Trophoblast cell (in vitro differentiated cells and primary cell): ENCODE results near the gene C2CD4B.

Experiments
- DNase-seq, 2 donors: peaks; one replicate each; pipeline ENCODE4 v3.0.0-alpha.2; 2016
- H2AFZ ChIP-seq: 2 replicates; pipeline ENCODE4 v1.6.1; 2013; ENCODE audit warnings: low read length, moderate library complexity, mild to moderate bottlenecking; ENCODE audit not compliant: insufficient read depth, poor library complexity
- H2AK5ac ChIP-seq: 2 replicates; pipeline ENCODE4 v1.6.1; 2013; ENCODE audit warnings: mild to moderate bottlenecking, low read length
- H2BK120ac ChIP-seq: 2 replicates; pipeline ENCODE4 v1.6.1; 2013; ENCODE audit warnings: low read length, mild to moderate bottlenecking, moderate library complexity; ENCODE audit not compliant: insufficient read depth, poor library complexity
- H2BK12ac ChIP-seq: 2 replicates; pipeline ENCODE4 v1.6.1; 2013; ENCODE audit warnings: mild to moderate bottlenecking, low read length, moderate library complexity
- H2BK5ac ChIP-seq: 2 replicates; pipeline ENCODE4 v1.6.1; 2013; ENCODE audit warnings: low read length, low read depth, moderate library complexity, mild to moderate bottlenecking; ENCODE audit not compliant: poor library complexity
- H3K14ac ChIP-seq: 2 replicates; pipeline ENCODE4 v1.6.1; 2013; ENCODE audit warnings: mild to moderate bottlenecking, low read length
- H3K18ac ChIP-seq: 2 replicates; pipeline ENCODE4 v1.6.1; 2013; ENCODE audit warnings: mild to moderate bottlenecking, low read length
- H3K23ac ChIP-seq: 2 replicates; pipeline ENCODE4 v1.6.1; 2013; ENCODE audit warnings: low read length
- H3K27ac ChIP-seq: 2 replicates; pipeline ENCODE4 v1.5.1; 2013; ENCODE audit warnings: low read depth, mild to moderate bottlenecking, inconsistent platforms, low read length, moderate library complexity
- H3K27me3 ChIP-seq: 2 replicates; pipeline ENCODE4 v1.6.1; 2013; ENCODE audit warnings: inconsistent platforms, mild to moderate bottlenecking, low read length, moderate library complexity; ENCODE audit not compliant: insufficient read depth
- H3K36me3 ChIP-seq, 2 experiments: 1 replicate in 1 of 2; 2 replicates in 1 of 2; pipeline ENCODE4 v1.6.1; 2013; ENCODE audit warnings: low read length in 2 of 2, mild to moderate bottlenecking in 2 of 2, moderate library complexity in 1 of 2; ENCODE audit not compliant: insufficient read depth in 2 of 2, control insufficient read depth in 1 of 2
- H3K4ac ChIP-seq: 2 replicates; pipeline ENCODE4 v1.6.1; 2013; ENCODE audit warnings: low read depth, mild to moderate bottlenecking, low read length, moderate library complexity
- H3K4me1 ChIP-seq, 2 experiments: 1 replicate in 1 of 2; 2 replicates in 1 of 2; pipeline ENCODE4 v1.6.1; 2013; ENCODE audit warnings: low read length in 2 of 2, mild to moderate bottlenecking in 2 of 2, moderate library complexity in 1 of 2; ENCODE audit not compliant: insufficient read depth in 2 of 2, control insufficient read depth in 1 of 2
- H3K4me2 ChIP-seq: 2 replicates; pipeline ENCODE4 v1.6.1; 2013; ENCODE audit warnings: inconsistent platforms, mild to moderate bottlenecking, low read length, moderate library complexity
- H3K4me3 ChIP-seq: 2 replicates; pipeline ENCODE4 v1.5.1; 2013; ENCODE audit warnings: mild to moderate bottlenecking, low read depth, low read length, inconsistent platforms
- H3K79me1 ChIP-seq: one replicate; pipeline ENCODE4 v1.6.1; 2013; ENCODE audit warnings: low read length
- H3K79me2 ChIP-seq: 2 replicates; pipeline ENCODE4 v1.6.1; 2013; ENCODE audit warnings: low read length, mild to moderate bottlenecking; ENCODE audit not compliant: control insufficient read depth, insufficient read depth, poor library complexity
- H3K9ac ChIP-seq: 2 replicates; pipeline ENCODE4 v1.6.1; 2013; ENCODE audit warnings: mild to moderate bottlenecking, low read length
- H3K9me3 ChIP-seq: 2 replicates; pipeline ENCODE4 v1.6.1; 2013; ENCODE audit warnings: low read depth, mild to moderate bottlenecking, control low read depth, inconsistent platforms, low read length; ENCODE audit not compliant: insufficient read depth
- H4K12ac ChIP-seq: 2 replicates; pipeline ENCODE4 v1.6.1; 2013; ENCODE audit warnings: low read depth, mild to moderate bottlenecking, low read length, moderate library complexity
- H4K8ac ChIP-seq: 2 replicates; pipeline ENCODE4 v1.6.1; 2013; ENCODE audit warnings: low read depth, mild to moderate bottlenecking, low read length, moderate library complexity
- H4K91ac ChIP-seq: one replicate; pipeline ENCODE4 v1.6.1; 2013; ENCODE audit warnings: low read depth, mild to moderate bottlenecking, low read length, moderate library complexity
- WGBS: extraction: QIAGEN DNeasy Blood & Tissue Kit; methylation state at CpG from one replicate; pipeline ENCODE4 v1.1.7; 2013; ENCODE audit warnings: missing lambda C conversion rate; ENCODE audit not compliant: insufficient read length, insufficient coverage; ENCODE audit errors: extremely low coverage; 5-methylcytosine and 5-hydroxymethylcytosine counted together

C2CD4B gene

DNA sequence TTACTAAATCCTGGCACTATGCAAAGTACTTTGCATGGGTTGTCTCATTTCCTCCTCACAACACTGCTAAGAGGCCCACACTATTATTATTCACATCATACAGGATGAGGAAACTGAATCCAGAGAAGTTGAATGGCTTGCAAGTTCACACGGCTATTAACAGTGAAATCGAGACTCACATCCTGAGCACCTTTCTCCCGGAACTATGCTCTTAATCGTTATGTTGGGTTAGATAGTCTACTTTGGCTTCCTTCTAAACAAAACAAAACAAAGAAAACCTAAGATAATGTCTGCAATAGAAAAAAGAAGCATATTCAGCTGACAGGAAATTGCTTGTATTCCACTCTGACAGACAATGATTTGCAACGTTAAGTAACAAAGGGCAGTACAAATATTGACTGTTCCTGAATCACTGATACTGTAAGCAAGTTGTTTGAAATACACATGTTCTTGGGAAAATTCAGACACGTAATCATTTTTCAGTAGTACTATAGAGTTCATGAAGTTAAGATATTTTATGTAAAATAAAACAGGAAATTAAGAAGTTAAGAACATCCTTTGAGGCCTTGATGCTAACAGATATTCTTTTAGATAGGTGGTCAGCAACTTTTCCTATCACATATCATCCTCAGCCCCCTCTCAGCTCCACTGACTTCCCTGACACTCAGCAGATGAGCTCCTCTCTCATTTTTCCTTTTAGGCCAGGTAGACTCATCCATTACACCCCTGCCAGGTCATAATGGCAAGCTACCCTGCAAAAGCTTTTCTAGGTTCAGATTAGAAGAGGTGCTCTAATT lies 40.7 kb downstream of the C2CD4B start:
- H2BK5ac ChIP-seq: no peak overlapping the region
- H3K27ac ChIP-seq: no peak overlapping the region
- no peak overlapping the region for H4K8ac ChIP-seq
- no peak overlapping the region for H2AK5ac ChIP-seq
- no peak overlapping the region for H2AFZ ChIP-seq
- no peak overlapping the region for H2BK12ac ChIP-seq
- no peak overlapping the region for H4K91ac ChIP-seq
- DNase-seq: no peak
- H3K4ac ChIP-seq: no peak overlapping the region
- no peaks in the 10 kb centered on the region for H3K4me1 ChIP-seq
- H3K9ac ChIP-seq: no peak overlapping the region
- H3K4me2 ChIP-seq: no peak overlapping the region
- no CpG with 5 or more reads among the region's 6 CpGs for WGBS
- H3K36me3 ChIP-seq: no peaks in the 10 kb centered on the region
- no peak overlapping the region for H4K12ac ChIP-seq
- no peak overlapping the region for H3K23ac ChIP-seq
- no peaks in the 10 kb centered on the region for H3K27me3 ChIP-seq
- no peak overlapping the region for H3K4me3 ChIP-seq
- H3K79me2 ChIP-seq: no peaks in the 10 kb centered on the region
- H3K14ac ChIP-seq: no peak overlapping the region
- no peaks in the 10 kb centered on the region for H3K9me3 ChIP-seq
- no peak overlapping the region for H2BK120ac ChIP-seq
- no peak overlapping the region for H3K18ac ChIP-seq
- no peaks in the 10 kb centered on the region for H3K79me1 ChIP-seq

GRCh38 chr15:62122249-62122648 lies 42.8 kb downstream of the C2CD4B start:
- Histone ChIP-seq H4K12ac (no peak overlapping the region), H3K4me3 (no peak overlapping the region), H4K8ac (no peak overlapping the region), H3K27ac (no peak overlapping the region), H3K14ac (no peak overlapping the region), H3K23ac (no peak overlapping the region), H3K79me1 (no peaks in the 10 kb centered on the region), H3K18ac (no peak overlapping the region), H3K79me2 (no peaks in the 10 kb centered on the region), H3K27me3 (no peaks in the 10 kb centered on the region), H3K4ac (no peak overlapping the region), H4K91ac (no peak overlapping the region), H3K9ac (no peak overlapping the region), H2BK120ac (no peak overlapping the region), H2BK12ac (no peak overlapping the region), H3K4me1 (peaks cover 0 to 3% of the 10 kb centered on the region in 2 experiments), H2AFZ (no peak overlapping the region), H2BK5ac (no peak overlapping the region), H2AK5ac (no peak overlapping the region), H3K36me3 (no peaks in the 10 kb centered on the region), H3K4me2 (no peak overlapping the region), H3K9me3 (no peaks in the 10 kb centered on the region)
- no peak for DNase-seq
- no CpG with 5 or more reads among the region's 2 CpGs for WGBS

GRCh38 chr15:62121273-62122015 lies 43.6 kb downstream of the C2CD4B start:
- Histone ChIP-seq H3K79me2 (no peaks in the 10 kb centered on the region), H2BK5ac (no peak overlapping the region), H2BK12ac (no peak overlapping the region), H2AK5ac (no peak overlapping the region), H4K8ac (no peak overlapping the region), H3K18ac (no peak overlapping the region), H3K4me1 (peaks cover 0 to 3% of the 10 kb centered on the region in 2 experiments), H3K9ac (no peak overlapping the region), H3K4me2 (no peak overlapping the region), H2BK120ac (no peak overlapping the region), H3K36me3 (no peaks in the 10 kb centered on the region), H4K91ac (no peak overlapping the region), H3K27ac (no peak overlapping the region), H3K4me3 (no peak overlapping the region), H4K12ac (no peak overlapping the region), H3K4ac (no peak overlapping the region), H3K79me1 (no peaks in the 10 kb centered on the region), H3K23ac (no peak overlapping the region), H3K27me3 (no peaks in the 10 kb centered on the region), H3K9me3 (no peaks in the 10 kb centered on the region), H3K14ac (no peak overlapping the region), H2AFZ (no peak overlapping the region)
- WGBS: no CpG with 5 or more reads among the region's 8 CpGs
- no peak for DNase-seq

DNA sequence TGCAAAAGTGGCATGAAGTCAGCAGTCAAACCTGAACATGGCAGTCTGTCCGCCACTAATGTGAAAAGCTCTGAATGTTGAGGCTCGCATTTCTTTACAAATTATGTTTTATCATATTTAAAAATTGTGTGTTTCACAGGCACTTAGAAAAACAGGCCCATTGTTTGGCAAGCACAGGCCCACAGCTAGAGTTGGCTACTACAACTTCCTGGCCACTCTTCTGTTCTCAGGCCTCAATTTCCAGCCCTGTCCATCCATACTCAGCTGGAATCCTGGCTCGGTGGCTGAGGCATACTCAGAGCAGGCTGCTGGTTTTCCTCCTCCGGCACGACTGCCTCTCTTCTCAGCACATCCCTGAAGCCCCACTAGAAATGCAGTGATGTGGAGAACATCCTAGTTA lies 44.3 kb downstream of the C2CD4B start:
- no peaks in the 10 kb centered on the region for H3K36me3 ChIP-seq
- WGBS: no CpG with 5 or more reads among the region's 5 CpGs

More for the DNA sequence above, 44.3 kb downstream of the C2CD4B start:
- Histone ChIP-seq H4K91ac (no peak overlapping the region), H2BK12ac (no peak overlapping the region), H2AK5ac (no peak overlapping the region), H3K27me3 (no peaks in the 10 kb centered on the region), H3K23ac (no peak overlapping the region), H3K79me1 (no peaks in the 10 kb centered on the region), H3K9ac (no peak overlapping the region), H3K9me3 (no peaks in the 10 kb centered on the region), H3K4me3 (no peak overlapping the region), H2BK5ac (no peak overlapping the region), H3K14ac (no peak overlapping the region), H4K8ac (no peak overlapping the region), H3K4ac (no peak overlapping the region), H3K4me1 (peaks cover 0 to 3% of the 10 kb centered on the region in 2 experiments), H2BK120ac (no peak overlapping the region), H3K18ac (no peak overlapping the region), H3K4me2 (no peak overlapping the region), H3K79me2 (no peaks in the 10 kb centered on the region), H4K12ac (no peak overlapping the region), H3K27ac (no peak overlapping the region), H2AFZ (no peak overlapping the region)
- no peak for DNase-seq
